ENCODE data around the gene SH3GL3. TPM values are rescaled to one million over a fixed set of nuclear protein-coding genes. Genes with fewer than 3 reads are reported as not detected.

SH3GL3 gene
- total and polyA plus RNA-seq, 2 of the 4 experiments (the other 2 are of a cell fraction), result not detected

DNA sequence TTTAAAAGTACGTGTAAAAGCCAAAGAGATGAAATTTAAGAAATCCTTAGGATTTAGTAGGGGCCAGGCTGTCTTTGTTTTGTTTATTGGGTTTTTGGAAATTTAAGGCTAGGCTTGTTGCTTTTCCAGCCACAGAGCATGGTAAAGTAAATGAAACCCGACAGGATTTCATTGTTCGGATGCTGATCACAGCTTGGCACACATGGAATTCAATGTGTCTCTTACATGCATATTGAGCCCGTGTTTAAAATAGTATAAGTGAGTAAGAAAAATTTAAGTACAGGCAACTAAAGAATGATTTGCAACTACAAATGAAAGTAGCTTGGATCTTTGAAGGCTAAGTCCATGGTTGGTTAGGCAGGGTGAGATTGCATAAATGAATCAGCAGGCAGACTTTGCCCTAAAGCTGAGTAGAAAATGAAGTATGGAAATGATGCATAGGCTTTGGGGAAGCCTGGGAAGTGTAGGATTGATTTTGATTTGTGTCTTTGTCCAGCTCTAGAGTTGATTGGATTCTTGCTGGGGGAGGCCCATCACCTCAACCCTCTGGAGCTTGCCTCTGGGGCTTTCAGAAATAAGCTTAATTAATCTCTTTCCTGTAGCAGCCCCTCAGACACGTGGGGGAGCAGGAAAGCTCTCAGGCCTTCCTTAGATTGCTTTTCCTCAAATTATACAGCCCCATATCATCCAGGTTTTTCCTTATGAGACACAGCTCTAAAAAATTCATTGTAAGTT, 138.6 kb downstream of the SH3GL3 start:
- no peak overlapping the region for H4K8ac ChIP-seq (ENCODE audit: low read depth in 2 of 2, low read length in 2 of 2)
- H3K9ac ChIP-seq (ENCODE audit: low read depth, low read length), result no peak overlapping the region
- no peak overlapping the region for H3K4ac ChIP-seq (ENCODE audit: low read depth, low read length)
- no peaks in the 10 kb centered on the region for H3K27me3 ChIP-seq (ENCODE audit: control insufficient read depth, insufficient read depth, low read length)
- no peaks in the 10 kb centered on the region for H3K9me1 ChIP-seq (ENCODE audit: insufficient read depth, low read length)
- no peak overlapping the region for H2BK15ac ChIP-seq (ENCODE audit: low read depth, low read length)
- DNase-seq, result no peak
- dilution Hi-C loops (cut with HindIII; ENCODE audit: low sequenced_read_pairs, unreplicated experiment), result no loop called here
- POLR2A ChIA-PET (ENCODE audit: unreplicated experiment), result no interaction called here
- no peaks in the 10 kb centered on the region for H3K36me3 ChIP-seq (ENCODE audit: control insufficient read depth, insufficient read depth, low read length)
- no peak overlapping the region for H2BK120ac ChIP-seq (ENCODE audit: low read depth, low read length)
- no peak overlapping the region for H3K4me3 ChIP-seq (ENCODE audit: insufficient read depth, low read depth, low read length)
- H2BK20ac ChIP-seq (ENCODE audit: low read depth, low read length), result no peak overlapping the region
- H3K4me1 ChIP-seq (ENCODE audit: control insufficient read depth, insufficient read depth, low read length), result no peaks in the 10 kb centered on the region
- TF ChIP-seq CEBPB (IDR thresholded peaks at IDR 0.05; ENCODE audit: low read depth, low read length) (no peak), SMC3 (IDR thresholded peaks at IDR 0.05; ENCODE audit: low read depth, low read length) (no peak), MAFK (IDR thresholded peaks at IDR 0.05; ENCODE audit: low read depth, low read length) (no peak), RCOR1 (IDR thresholded peaks at IDR 0.05; ENCODE audit: insufficient replicate concordance, low read length) (no peak), RAD21 (IDR thresholded peaks at IDR 0.05; ENCODE audit: low read length) (no peak), BHLHE40 (IDR thresholded peaks at IDR 0.05; ENCODE audit: low read depth, low read length) (no peak), POLR2A (IDR thresholded peaks at IDR 0.05; ENCODE audit: low read depth, low read length) (no peak), MAZ (IDR thresholded peaks at IDR 0.05; ENCODE audit: borderline replicate concordance, low read depth, low read length) (no peak), MXI1 (IDR thresholded peaks at IDR 0.05; ENCODE audit: borderline replicate concordance, low read depth, low read length) (no peak), RFX5 (IDR thresholded peaks at IDR 0.05; ENCODE audit: low read depth, low read length) (no peak), FOS (IDR thresholded peaks at IDR 0.05; ENCODE audit: low read depth, low read length) (no peak), CHD1 (IDR thresholded peaks at IDR 0.05; ENCODE audit: low read depth, low read length) (no peak)
- TF ChIP-seq, protein P1, sequence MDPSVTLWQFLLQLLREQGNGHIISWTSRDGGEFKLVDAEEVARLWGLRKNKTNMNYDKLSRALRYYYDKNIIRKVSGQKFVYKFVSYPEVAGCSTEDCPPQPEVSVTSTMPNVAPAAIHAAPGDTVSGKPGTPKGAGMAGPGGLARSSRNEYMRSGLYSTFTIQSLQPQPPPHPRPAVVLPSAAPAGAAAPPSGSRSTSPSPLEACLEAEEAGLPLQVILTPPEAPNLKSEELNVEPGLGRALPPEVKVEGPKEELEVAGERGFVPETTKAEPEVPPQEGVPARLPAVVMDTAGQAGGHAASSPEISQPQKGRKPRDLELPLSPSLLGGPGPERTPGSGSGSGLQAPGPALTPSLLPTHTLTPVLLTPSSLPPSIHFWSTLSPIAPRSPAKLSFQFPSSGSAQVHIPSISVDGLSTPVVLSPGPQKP (IDR thresholded peaks at IDR 0.05; ENCODE audit: borderline replicate concordance, low read depth, low read length), result no peak
- TF ChIP-seq, protein P2, sequence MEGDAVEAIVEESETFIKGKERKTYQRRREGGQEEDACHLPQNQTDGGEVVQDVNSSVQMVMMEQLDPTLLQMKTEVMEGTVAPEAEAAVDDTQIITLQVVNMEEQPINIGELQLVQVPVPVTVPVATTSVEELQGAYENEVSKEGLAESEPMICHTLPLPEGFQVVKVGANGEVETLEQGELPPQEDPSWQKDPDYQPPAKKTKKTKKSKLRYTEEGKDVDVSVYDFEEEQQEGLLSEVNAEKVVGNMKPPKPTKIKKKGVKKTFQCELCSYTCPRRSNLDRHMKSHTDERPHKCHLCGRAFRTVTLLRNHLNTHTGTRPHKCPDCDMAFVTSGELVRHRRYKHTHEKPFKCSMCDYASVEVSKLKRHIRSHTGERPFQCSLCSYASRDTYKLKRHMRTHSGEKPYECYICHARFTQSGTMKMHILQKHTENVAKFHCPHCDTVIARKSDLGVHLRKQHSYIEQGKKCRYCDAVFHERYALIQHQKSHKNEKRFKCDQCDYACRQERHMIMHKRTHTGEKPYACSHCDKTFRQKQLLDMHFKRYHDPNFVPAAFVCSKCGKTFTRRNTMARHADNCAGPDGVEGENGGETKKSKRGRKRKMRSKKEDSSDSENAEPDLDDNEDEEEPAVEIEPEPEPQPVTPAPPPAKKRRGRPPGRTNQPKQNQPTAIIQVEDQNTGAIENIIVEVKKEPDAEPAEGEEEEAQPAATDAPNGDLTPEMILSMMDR (conservative IDR thresholded peaks at IDR 0.05; ENCODE audit: low read depth, low read length), result no peak
- H2AFZ ChIP-seq (replicated peaks; ENCODE audit: low read length, poor library complexity), result no peak overlapping the region
- 61% methylated on average over 2 of the region's 5 CpGs; no CpG with 5 or more reads in 1 of the 2 experiments for WGBS, 2 experiments (ENCODE audit: extremely low coverage in 2 of 2, insufficient read length in 1 of 2)
- no peaks in the 10 kb centered on the region for H3K79me1 ChIP-seq (ENCODE audit: low read depth in 1 of 2, low read length in 2 of 2)
- H3K9me3 ChIP-seq (ENCODE audit: control insufficient read depth, insufficient read depth, low read length), result no peaks in the 10 kb centered on the region; the same call in 1 of the 2 replicates
- no peak overlapping the region for H2BK5ac ChIP-seq (ENCODE audit: low read depth, low read length, poor library complexity, severe bottlenecking)
- no peak overlapping the region for H3K18ac ChIP-seq (ENCODE audit: low read depth, low read length)
- H3K56ac ChIP-seq (ENCODE audit: extremely low read depth, insufficient read depth, low read length), result no peak overlapping the region
- in situ Hi-C loops (cut with MboI; ENCODE audit: low sequenced_read_pairs), result no loop called here
- intact Hi-C loops (cut with micrococcal nuclease), result no loop called here
- no peak for ATAC-seq (ENCODE audit: low read depth)
- no peak overlapping the region for H3K4me2 ChIP-seq (ENCODE audit: low read depth, low read length)
- H4K20me1 ChIP-seq (ENCODE audit: insufficient read depth, low read length), result no peaks in the 10 kb centered on the region
- BruUV-seq (replicated peaks), result no TSS peak
- no peak overlapping the region for H3K14ac ChIP-seq (replicated peaks; ENCODE audit: low read depth, low read length)
- H2AK5ac ChIP-seq (ENCODE audit: low read depth, low read length), result no peak overlapping the region
- no peak overlapping the region for H3K27ac ChIP-seq (ENCODE audit: insufficient read depth, low read length)
- CTCF ChIA-PET, result interaction anchor here (1.0 to 1.2 kb wide), 2 partner anchors 20 to 337 kb away, joined by 3 to 4 read pairs; no protein-coding TSS in a partner anchor
- H2AK9ac ChIP-seq (replicated peaks; ENCODE audit: low read depth, low read length, poor library complexity), result no peak overlapping the region
- H4K91ac ChIP-seq (ENCODE audit: insufficient read depth, low read depth, low read length), result no peak overlapping the region
- no peak overlapping the region for H4K5ac ChIP-seq (ENCODE audit: low read depth, low read length)
- H3K23ac ChIP-seq (ENCODE audit: low read depth, low read length), result no peak overlapping the region
